Neural progenitor cell (in vitro differentiated cells): ENCODE measurements around the gene SACS.

Experiments
- CTCF ChIP-seq: fragments of 200-600 bp; sonication (generic); IDR thresholded peaks from 2 replicates; pipeline ENCODE4 v1.5.1; 2017; ENCODE audit warnings: antibody characterized with exemption, mild to moderate bottlenecking
- EZH2phosphoT487 ChIP-seq: fragments of 200-600 bp; sonication (generic); IDR thresholded peaks from 2 replicates; pipeline ENCODE4 v1.6.1; 2017; ENCODE audit warnings: antibody characterized with exemption

- no peak for TF ChIP-seq EZH2phosphoT487
- TF ChIP-seq CTCF: no peak
These were observed at the start of gene SACS for GRCh38 chr13:23433171-23434153.
